Left ventricle myocardium inferior (tissue), 1 donor: ENCODE data around the gene RSL1D1. TPM values are rescaled to one million over a fixed set of nuclear protein-coding genes. Genes with fewer than 3 reads are reported as not detected.
"Not testable (repeated sequence)": the region's sequence is repeated elsewhere in the genome, so short reads cannot be mapped to it uniquely, and the experiment has no call there.

Experiments
- DNase-seq: peaks from one replicate; pipeline ENCODE4 v3.0.0-alpha.2; 2020
- H3K27ac ChIP-seq: fragments of 200-600 bp; replicated peaks from 2 replicates; pipeline ENCODE4 v1.8.0; 2021
- H3K27me3 ChIP-seq: fragments of 200-600 bp; 2 replicates; pipeline ENCODE4 v1.8.0; 2021; ENCODE audit warnings: low read depth
- H3K36me3 ChIP-seq: fragments of 200-600 bp; 2 replicates; pipeline ENCODE4 v1.8.0; 2021
- H3K4me1 ChIP-seq: fragments of 200-600 bp; 2 replicates; pipeline ENCODE4 v1.8.0; 2021
- H3K4me3 ChIP-seq: fragments of 200-600 bp; 2 replicates; pipeline ENCODE4 v1.8.0; 2021; ENCODE audit warnings: mild to moderate bottlenecking, moderate library complexity
- H3K9me3 ChIP-seq: fragments of 200-600 bp; replicated peaks from 2 replicates; pipeline ENCODE4 v1.8.0; 2021
- CTCF ChIP-seq: fragments of 200-600 bp; IDR thresholded peaks from 2 replicates; pipeline ENCODE4 v1.8.0; 2021; ENCODE audit warnings: antibody characterized with exemption, mild to moderate bottlenecking, borderline replicate concordance
- intact Hi-C: fragments of 100-400 bp; cut with micrococcal nuclease; formaldehyde crosslinking; loops from one replicate; pipeline ENCODE4 v1.11.0; 2022
- total RNA-seq: library from RNA; stranded (reverse); fragmentation: NEBNext Ultra II Directional; extraction: Animal tissue kit (Norgen Biotek cat#: 25700); gene quantifications from one replicate; pipeline ENCODE4 v1.2.1, GENCODE V29; 2021
- donor health status: DM: no; HTN: yes; CAD: no; lungs with severe emphysema.

The RSL1D1 gene
- total RNA-seq, 1 donor from 2014 or later: 117 TPM

GRCh38 chr16:11819798-11820197 lies 31.5 kb downstream of the RSL1D1 start:
- H3K27ac ChIP-seq: no peak overlapping the region
- intact Hi-C loops: no loop called here

GRCh38 chr16:11818970-11819369 lies 32.4 kb downstream of the RSL1D1 start:
- H3K27ac ChIP-seq, DNase-seq, H3K27me3 ChIP-seq, intact Hi-C loops, H3K4me3 ChIP-seq, H3K4me1 ChIP-seq, H3K9me3 ChIP-seq, H3K36me3 ChIP-seq: not testable (repeated sequence)

More at GRCh38 chr16:11819798-11820197, 31.5 kb downstream of the RSL1D1 start:
- Histone ChIP-seq H3K27me3 (no peaks in the 10 kb centered on the region), H3K36me3 (no peaks in the 10 kb centered on the region), H3K4me1 (peaks cover 10% of the 10 kb centered on the region), H3K9me3 (no peaks in the 10 kb centered on the region), H3K4me3 (no peak overlapping the region)
- no peak for TF ChIP-seq CTCF
- no peak for DNase-seq

- Histone ChIP-seq H3K36me3 (no peaks in the 10 kb centered on the region), H3K27ac (no peak overlapping the region), H3K4me3 (no peak overlapping the region), H3K9me3 (no peaks in the 10 kb centered on the region), H3K4me1 (no peaks in the 10 kb centered on the region), H3K27me3 (no peaks in the 10 kb centered on the region)
- intact Hi-C loops: no loop called here
- no peak for DNase-seq
- TF ChIP-seq CTCF: no peak
These were observed 35.2 kb downstream of the RSL1D1 start for GRCh38 chr16:11816123-11816522.

- H3K27ac ChIP-seq, intact Hi-C loops, H3K27me3 ChIP-seq, H3K4me1 ChIP-seq, H3K36me3 ChIP-seq, H3K9me3 ChIP-seq, DNase-seq, H3K4me3 ChIP-seq: not testable (repeated sequence)
These were observed 36.5 kb downstream of the RSL1D1 start for GRCh38 chr16:11814800-11815199.

- no peaks in the 10 kb centered on the region for H3K4me1 ChIP-seq
- H3K9me3 ChIP-seq: no peaks in the 10 kb centered on the region
- no peak overlapping the region for H3K27ac ChIP-seq
- DNase-seq: no peak
- no peak overlapping the region for H3K4me3 ChIP-seq
- no peaks in the 10 kb centered on the region for H3K27me3 ChIP-seq
- H3K36me3 ChIP-seq: no peaks in the 10 kb centered on the region
- no peak for TF ChIP-seq CTCF
- intact Hi-C loops: no loop called here
These were observed 44.6 kb downstream of the RSL1D1 start for GRCh38 chr16:11806721-11807120.

- H3K4me3 ChIP-seq: no peak overlapping the region
- no peaks in the 10 kb centered on the region for H3K4me1 ChIP-seq
- intact Hi-C loops: no loop called here
- DNase-seq: no peak
- H3K36me3 ChIP-seq: no peaks in the 10 kb centered on the region
- no peaks in the 10 kb centered on the region for H3K27me3 ChIP-seq
- TF ChIP-seq CTCF: no peak
- no peak overlapping the region for H3K27ac ChIP-seq
- H3K9me3 ChIP-seq: no peaks in the 10 kb centered on the region
These were observed 45.8 kb downstream of the RSL1D1 start for GRCh38 chr16:11805556-11805955.
